ENCODE data around the gene HLX.

Gene HLX

GRCh38 chr1:220873868-220874655 lies 5.2 kb upstream of the HLX start:
- Histone ChIP-seq H3K36me3 (ENCODE audit: control insufficient read depth, insufficient read depth, low read length) (no peaks in the 10 kb centered on the region), H3K4me1 (ENCODE audit: control insufficient read depth, insufficient read depth, low read length) (peaks cover 1% of the 10 kb centered on the region; the same call in 1 of the 2 replicates), H3K27me3 (ENCODE audit: control insufficient read depth, insufficient read depth, low read length) (peaks cover 44% of the 10 kb centered on the region), H3K9me3 (ENCODE audit: control insufficient read depth, insufficient read depth, low read length) (no peaks in the 10 kb centered on the region), H3K27ac (ENCODE audit: low read length) (no peak overlapping the region), H3K4me3 (ENCODE audit: low read length) (no peak overlapping the region)
- DNase-seq (ENCODE audit: low read depth, low spot score), result no peak
- WGBS (ENCODE audit: insufficient coverage, insufficient read length), result no CpG with 5 or more reads among the region's 8 CpGs

GRCh38 chr1:220875260-220875659 lies 4.0 kb upstream of the HLX start:
- Histone ChIP-seq H3K9me3 (ENCODE audit: control insufficient read depth, insufficient read depth, low read length) (no peaks in the 10 kb centered on the region), H3K27me3 (ENCODE audit: control insufficient read depth, insufficient read depth, low read length) (peaks cover 53% of the 10 kb centered on the region), H3K4me3 (ENCODE audit: low read length) (no peak overlapping the region), H3K4me1 (ENCODE audit: control insufficient read depth, insufficient read depth, low read length) (peaks cover 3% of the 10 kb centered on the region; the same call in 1 of the 2 replicates), H3K36me3 (ENCODE audit: control insufficient read depth, insufficient read depth, low read length) (no peaks in the 10 kb centered on the region), H3K27ac (ENCODE audit: low read length) (no peak overlapping the region)
- no CpG with 5 or more reads among the region's 1 CpG for WGBS (ENCODE audit: insufficient coverage, insufficient read length)
- no peak for DNase-seq (ENCODE audit: low read depth, low spot score)

- Histone ChIP-seq H3K9me3 (ENCODE audit: control insufficient read depth, insufficient read depth, low read length) (no peaks in the 10 kb centered on the region), H3K27ac (ENCODE audit: low read length) (no peak overlapping the region), H3K27me3 (ENCODE audit: control insufficient read depth, insufficient read depth, low read length) (peaks cover 67% of the 10 kb centered on the region), H3K4me1 (ENCODE audit: control insufficient read depth, insufficient read depth, low read length) (peaks cover 3% of the 10 kb centered on the region; the same call in 1 of the 2 replicates), H3K4me3 (ENCODE audit: low read length) (peak overlapping the region; percentile 28; the same call in 1 of the 2 replicates), H3K36me3 (ENCODE audit: control insufficient read depth, insufficient read depth, low read length) (no peaks in the 10 kb centered on the region)
- no CpG with 5 or more reads among the region's 54 CpGs for WGBS (ENCODE audit: insufficient coverage, insufficient read length)
- no peak for DNase-seq (ENCODE audit: low read depth, low spot score)
Measured at GRCh38 chr1:220876511-220877376, 2.5 kb upstream of the HLX start.

GRCh38 chr1:220877377-220878095 lies 1.7 kb upstream of the HLX start:
- Histone ChIP-seq H3K4me3 (ENCODE audit: low read length) (peak overlapping the region; percentile 28; the same call in 1 of the 2 replicates), H3K9me3 (ENCODE audit: control insufficient read depth, insufficient read depth, low read length) (no peaks in the 10 kb centered on the region), H3K4me1 (ENCODE audit: control insufficient read depth, insufficient read depth, low read length) (peaks cover 4% of the 10 kb centered on the region; the same call in 1 of the 2 replicates), H3K27me3 (ENCODE audit: control insufficient read depth, insufficient read depth, low read length) (peaks cover 74% of the 10 kb centered on the region), H3K27ac (ENCODE audit: low read length) (no peak overlapping the region), H3K36me3 (ENCODE audit: control insufficient read depth, insufficient read depth, low read length) (no peaks in the 10 kb centered on the region)
- no CpG with 5 or more reads among the region's 26 CpGs for WGBS (ENCODE audit: insufficient coverage, insufficient read length)
- no peak for DNase-seq (ENCODE audit: low read depth, low spot score)

GRCh38 chr1:220878191-220879075 lies 810 bp upstream of the HLX start:
- H3K4me3 ChIP-seq (ENCODE audit: low read length), result peak overlapping the region; percentile 38; the same call in 1 of the 2 replicates
- WGBS (ENCODE audit: insufficient coverage, insufficient read length), result no CpG with 5 or more reads among the region's 42 CpGs
- peaks cover 4% of the 10 kb centered on the region; the same call in 1 of the 2 replicates for H3K4me1 ChIP-seq (ENCODE audit: control insufficient read depth, insufficient read depth, low read length)
- DNase-seq (ENCODE audit: low read depth, low spot score), result no peak
- no peaks in the 10 kb centered on the region for H3K9me3 ChIP-seq (ENCODE audit: control insufficient read depth, insufficient read depth, low read length)
- no peaks in the 10 kb centered on the region for H3K36me3 ChIP-seq (ENCODE audit: control insufficient read depth, insufficient read depth, low read length)
- H3K27me3 ChIP-seq (ENCODE audit: control insufficient read depth, insufficient read depth, low read length), result peaks cover 83% of the 10 kb centered on the region
- H3K27ac ChIP-seq (ENCODE audit: low read length), result no peak overlapping the region

- H3K36me3 ChIP-seq (ENCODE audit: control insufficient read depth, insufficient read depth, low read length), result no peaks in the 10 kb centered on the region
- WGBS (ENCODE audit: insufficient coverage, insufficient read length), result no CpG with 5 or more reads among the region's 94 CpGs
- H3K4me3 ChIP-seq (ENCODE audit: low read length), result peak overlapping the region; percentile 15; the same call in 1 of the 2 replicates
- no peak for DNase-seq (ENCODE audit: low read depth, low spot score)
- H3K27me3 ChIP-seq (ENCODE audit: control insufficient read depth, insufficient read depth, low read length), result peaks cover 91% of the 10 kb centered on the region
- peaks cover 6% of the 10 kb centered on the region for H3K4me1 ChIP-seq (ENCODE audit: control insufficient read depth, insufficient read depth, low read length)
- H3K9me3 ChIP-seq (ENCODE audit: control insufficient read depth, insufficient read depth, low read length), result no peaks in the 10 kb centered on the region
- H3K27ac ChIP-seq (ENCODE audit: low read length), result no peak overlapping the region
Measured at GRCh38 chr1:220879509-220880361, 492 bp downstream of the HLX start.

- H3K4me3 ChIP-seq (ENCODE audit: low read length), result no peak overlapping the region
- no peak for DNase-seq (ENCODE audit: low read depth, low spot score)
- peaks cover 91% of the 10 kb centered on the region for H3K27me3 ChIP-seq (ENCODE audit: control insufficient read depth, insufficient read depth, low read length)
- WGBS (ENCODE audit: insufficient coverage, insufficient read length), result no CpG with 5 or more reads among the region's 8 CpGs
- H3K27ac ChIP-seq (ENCODE audit: low read length), result no peak overlapping the region
- no peaks in the 10 kb centered on the region for H3K36me3 ChIP-seq (ENCODE audit: control insufficient read depth, insufficient read depth, low read length)
- no peaks in the 10 kb centered on the region for H3K9me3 ChIP-seq (ENCODE audit: control insufficient read depth, insufficient read depth, low read length)
- peaks cover 6% of the 10 kb centered on the region for H3K4me1 ChIP-seq (ENCODE audit: control insufficient read depth, insufficient read depth, low read length)
Measured at GRCh38 chr1:220880362-220880670, 1.1 kb downstream of the HLX start.

- H3K9me3 ChIP-seq (ENCODE audit: control insufficient read depth, insufficient read depth, low read length), result no peaks in the 10 kb centered on the region
- H3K27me3 ChIP-seq (ENCODE audit: control insufficient read depth, insufficient read depth, low read length), result peaks cover 91% of the 10 kb centered on the region
- no CpG with 5 or more reads among the region's 37 CpGs for WGBS (ENCODE audit: insufficient coverage, insufficient read length)
- no peak overlapping the region for H3K27ac ChIP-seq (ENCODE audit: low read length)
- no peak overlapping the region for H3K4me3 ChIP-seq (ENCODE audit: low read length)
- H3K36me3 ChIP-seq (ENCODE audit: control insufficient read depth, insufficient read depth, low read length), result no peaks in the 10 kb centered on the region
- DNase-seq (ENCODE audit: low read depth, low spot score), result no peak
- H3K4me1 ChIP-seq (ENCODE audit: control insufficient read depth, insufficient read depth, low read length), result peaks cover 6% of the 10 kb centered on the region
Measured at GRCh38 chr1:220880726-220881506, 1.7 kb downstream of the HLX start.

All from iPS DF 6.9 (cell line).